ENCODE data around the gene SLMAP. TPM values are rescaled to one million over a fixed set of nuclear protein-coding genes. Genes with fewer than 3 reads are reported as not detected.

The SLMAP gene
- total RNA-seq, 1 donor from 2014 or later: 502 TPM

- no peaks in the 10 kb centered on the region for H3K36me3 ChIP-seq
- intact Hi-C loops (cut with DNase I): no loop called here
- TF ChIP-seq, protein P1, sequence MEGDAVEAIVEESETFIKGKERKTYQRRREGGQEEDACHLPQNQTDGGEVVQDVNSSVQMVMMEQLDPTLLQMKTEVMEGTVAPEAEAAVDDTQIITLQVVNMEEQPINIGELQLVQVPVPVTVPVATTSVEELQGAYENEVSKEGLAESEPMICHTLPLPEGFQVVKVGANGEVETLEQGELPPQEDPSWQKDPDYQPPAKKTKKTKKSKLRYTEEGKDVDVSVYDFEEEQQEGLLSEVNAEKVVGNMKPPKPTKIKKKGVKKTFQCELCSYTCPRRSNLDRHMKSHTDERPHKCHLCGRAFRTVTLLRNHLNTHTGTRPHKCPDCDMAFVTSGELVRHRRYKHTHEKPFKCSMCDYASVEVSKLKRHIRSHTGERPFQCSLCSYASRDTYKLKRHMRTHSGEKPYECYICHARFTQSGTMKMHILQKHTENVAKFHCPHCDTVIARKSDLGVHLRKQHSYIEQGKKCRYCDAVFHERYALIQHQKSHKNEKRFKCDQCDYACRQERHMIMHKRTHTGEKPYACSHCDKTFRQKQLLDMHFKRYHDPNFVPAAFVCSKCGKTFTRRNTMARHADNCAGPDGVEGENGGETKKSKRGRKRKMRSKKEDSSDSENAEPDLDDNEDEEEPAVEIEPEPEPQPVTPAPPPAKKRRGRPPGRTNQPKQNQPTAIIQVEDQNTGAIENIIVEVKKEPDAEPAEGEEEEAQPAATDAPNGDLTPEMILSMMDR (IDR thresholded peaks at IDR 0.05): no peak
- no peak for DNase-seq (ENCODE audit: low spot score in 2 of 2)
- H3K27ac ChIP-seq: no peak overlapping the region
- H3K4me1 ChIP-seq: no peaks in the 10 kb centered on the region
- H3K4me3 ChIP-seq: no peak overlapping the region
- no peaks in the 10 kb centered on the region for H3K9me3 ChIP-seq
- no peaks in the 10 kb centered on the region for H3K27me3 ChIP-seq
Measured at GRCh38 chr3:57717205-57717868, 38.8 kb upstream of the SLMAP start.

GRCh38 chr3:57718118-57718517, 38.0 kb upstream of the SLMAP start:
- no peaks in the 10 kb centered on the region for H3K27me3 ChIP-seq
- TF ChIP-seq, protein P1 (IDR thresholded peaks at IDR 0.05): no peak
- DNase-seq (ENCODE audit: low spot score in 2 of 2): no peak
- H3K36me3 ChIP-seq: no peaks in the 10 kb centered on the region
- no peaks in the 10 kb centered on the region for H3K9me3 ChIP-seq
- intact Hi-C loops (cut with DNase I): no loop called here
- H3K4me1 ChIP-seq: no peaks in the 10 kb centered on the region
- H3K4me3 ChIP-seq: no peak overlapping the region
- H3K27ac ChIP-seq: no peak overlapping the region

- intact Hi-C loops (cut with DNase I): no loop called here
- Histone ChIP-seq H3K27me3 (no peaks in the 10 kb centered on the region), H3K27ac (no peak overlapping the region), H3K4me1 (no peaks in the 10 kb centered on the region), H3K4me3 (no peak overlapping the region), H3K36me3 (no peaks in the 10 kb centered on the region), H3K9me3 (no peaks in the 10 kb centered on the region)
- TF ChIP-seq, protein P1 (IDR thresholded peaks at IDR 0.05): no peak
- DNase-seq (ENCODE audit: low spot score in 2 of 2): no peak
Measured at GRCh38 chr3:57726397-57726796, 29.7 kb upstream of the SLMAP start.

DNA sequence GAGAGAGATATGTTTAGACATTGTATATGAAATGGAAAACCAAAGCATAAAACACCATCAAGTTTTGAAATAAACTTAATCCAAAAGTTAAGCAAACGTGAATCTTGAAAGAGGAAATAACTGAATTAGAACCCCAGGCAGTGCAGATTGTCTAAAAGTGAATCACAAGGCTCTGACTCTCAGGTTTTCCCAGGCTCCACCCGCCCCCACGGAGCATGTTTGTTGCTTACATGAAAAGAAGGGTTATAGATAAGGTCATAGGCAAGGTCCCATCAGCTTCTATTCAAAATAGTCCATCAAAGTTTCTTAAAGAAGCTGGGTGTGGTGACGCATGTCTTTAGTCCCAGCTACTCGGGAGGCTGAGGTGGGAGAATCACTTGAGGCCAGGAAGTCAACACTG, 29.0 kb upstream of the SLMAP start:
- Histone ChIP-seq H3K4me1 (no peaks in the 10 kb centered on the region), H3K27me3 (no peaks in the 10 kb centered on the region), H3K36me3 (no peaks in the 10 kb centered on the region), H3K4me3 (no peak overlapping the region), H3K27ac (no peak overlapping the region), H3K9me3 (no peaks in the 10 kb centered on the region)
- intact Hi-C loops (cut with DNase I): no loop called here
- DNase-seq (ENCODE audit: low spot score in 2 of 2): no peak
- TF ChIP-seq, protein P1 (IDR thresholded peaks at IDR 0.05): no peak

DNA sequence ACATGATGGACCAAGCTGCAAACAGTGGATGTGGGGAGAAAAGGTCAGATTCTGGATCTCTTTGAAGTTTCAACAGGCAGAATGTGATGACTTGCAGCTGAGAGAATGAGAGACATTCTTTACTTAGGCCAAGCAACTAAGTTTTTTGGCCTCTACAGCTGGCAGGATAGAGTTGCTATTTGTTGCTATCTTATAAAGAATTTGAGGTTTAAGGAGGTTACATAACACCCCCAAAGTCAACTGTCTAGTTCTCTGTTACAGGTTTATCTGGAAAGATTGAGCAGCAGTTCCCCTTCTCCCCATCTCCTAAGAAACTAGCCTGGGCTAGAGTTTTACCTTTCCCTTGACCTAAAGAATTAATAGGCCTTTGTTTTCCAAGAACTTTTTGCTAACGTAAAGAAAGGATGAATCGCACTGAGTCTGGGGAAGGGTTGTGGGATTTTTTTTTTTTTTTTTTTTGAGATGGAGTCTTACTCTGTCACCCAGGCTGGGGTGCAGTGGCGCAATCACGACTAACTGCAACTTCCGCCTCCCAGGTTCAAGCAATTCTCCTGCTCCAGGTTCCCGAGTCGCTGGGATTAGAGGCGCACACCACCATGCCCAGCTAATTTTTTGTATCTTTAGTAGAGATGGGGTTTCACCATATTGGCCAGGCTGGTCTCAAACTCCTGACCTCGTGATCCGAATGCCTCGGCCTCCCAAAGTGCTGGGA, 26.6 kb upstream of the SLMAP start:
- no peaks in the 10 kb centered on the region for H3K27me3 ChIP-seq
- intact Hi-C loops (cut with DNase I): no loop called here
- TF ChIP-seq, protein P1 (IDR thresholded peaks at IDR 0.05): no peak
- H3K4me1 ChIP-seq: no peaks in the 10 kb centered on the region
- no peak overlapping the region for H3K4me3 ChIP-seq
- DNase-seq (ENCODE audit: low spot score in 2 of 2): no peak
- H3K27ac ChIP-seq: no peak overlapping the region
- H3K36me3 ChIP-seq: no peaks in the 10 kb centered on the region
- H3K9me3 ChIP-seq: no peaks in the 10 kb centered on the region

Data from ascending aorta (tissue), 2 donors.